NCI-H2227 treated with DMSO at 0.1 percent for 48 hours (cell line): ENCODE measurements around the gene SCAF8.

Experiments used
- DNase-seq: peaks from one replicate; lab custom pipeline; 2025; lab: John Stamatoyannopoulos, UW

The SCAF8 gene

GRCh38 chr6:154841109-154841508 lies 107.9 kb downstream of the SCAF8 start:
- no peak for DNase-seq

- no peak for DNase-seq
Observed at GRCh38 chr6:154842833-154843232, 109.6 kb downstream of the SCAF8 start.

- no peak for DNase-seq
Observed at GRCh38 chr6:154847318-154847717, 114.1 kb downstream of the SCAF8 start.

- DNase-seq, result peak; percentile 28
Observed at GRCh38 chr6:154848580-154848979, 115.4 kb downstream of the SCAF8 start.

GRCh38 chr6:154849475-154849874 lies 116.3 kb downstream of the SCAF8 start:
- no peak for DNase-seq

- DNase-seq, result no peak
Observed at GRCh38 chr6:154852687-154853086, 119.5 kb downstream of the SCAF8 start.

- no peak for DNase-seq
Observed at GRCh38 chr6:154857529-154857928, 124.3 kb downstream of the SCAF8 start.

- no peak for DNase-seq
Observed at GRCh38 chr6:154861825-154862224, 128.6 kb downstream of the SCAF8 start.

- no peak for DNase-seq
Observed at GRCh38 chr6:154862536-154862935, 129.3 kb downstream of the SCAF8 start.

GRCh38 chr6:154864066-154864430 lies 130.8 kb downstream of the SCAF8 start:
- no peak for DNase-seq

- no peak for DNase-seq
Observed at GRCh38 chr6:154865291-154865690, 132.1 kb downstream of the SCAF8 start.

GRCh38 chr6:154868143-154868594 lies 135.0 kb downstream of the SCAF8 start:
- DNase-seq, result no peak

- DNase-seq, result peak; percentile 81
Observed at GRCh38 chr6:154872542-154873114, 139.4 kb downstream of the SCAF8 start.

GRCh38 chr6:154873546-154873945 lies 140.3 kb downstream of the SCAF8 start:
- no peak for DNase-seq

GRCh38 chr6:154874773-154875592 lies 141.8 kb downstream of the SCAF8 start:
- DNase-seq, result no peak

- no peak for DNase-seq
Observed at GRCh38 chr6:154876486-154877280, 143.5 kb downstream of the SCAF8 start.

GRCh38 chr6:154878871-154879491 lies 145.8 kb downstream of the SCAF8 start:
- no peak for DNase-seq

- DNase-seq, result no peak
Observed at GRCh38 chr6:154882107-154882506, 148.9 kb downstream of the SCAF8 start.
